ENCODE results near the gene GSN.

The GSN gene

DNA sequence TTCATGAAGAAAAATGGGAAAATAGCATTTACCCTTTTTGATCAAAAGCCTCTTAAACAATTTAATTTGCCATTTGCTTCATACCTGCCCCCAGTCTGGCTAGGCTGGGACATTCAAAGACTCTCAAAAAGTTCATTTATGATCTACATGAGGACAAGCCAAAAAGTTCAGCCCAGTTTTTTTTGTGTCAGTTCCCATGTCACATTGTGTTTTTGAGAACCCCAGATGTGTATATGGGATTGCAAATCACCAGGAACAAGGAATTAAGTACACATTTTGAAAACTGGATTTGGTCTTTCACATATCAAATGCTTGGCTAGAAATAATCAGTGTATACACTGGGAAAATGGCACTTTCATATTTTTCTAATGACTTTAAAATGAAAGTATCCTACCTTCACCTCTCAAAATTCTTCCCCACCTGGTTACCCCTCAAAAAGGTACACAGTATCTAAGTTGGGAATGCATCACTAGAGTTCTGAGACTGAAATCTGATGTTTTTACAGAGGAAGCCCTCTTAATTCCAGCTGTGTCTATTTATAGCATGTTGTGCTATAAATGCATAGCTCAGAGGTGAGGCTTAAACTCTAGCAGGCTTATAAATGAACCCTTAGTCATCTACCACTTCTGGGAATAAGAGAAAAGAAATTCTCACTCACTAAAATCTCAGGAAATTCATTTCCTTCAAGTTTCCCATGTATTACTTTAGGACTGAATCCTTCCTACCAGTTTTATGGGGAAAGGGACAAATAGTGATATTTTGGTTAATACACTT is 92.8 kb downstream of the GSN start:
- no peak for TF ChIP-seq CTCF (IDR thresholded peaks at IDR 0.05; ENCODE audit: low read depth, low read length)
- no peak overlapping the region for H3K4me3 ChIP-seq (replicated peaks in 1 of 2; ENCODE audit: low read depth in 2 of 2, low read length in 2 of 2)
- DNase-seq (ENCODE audit: low read depth in 2 of 2) = peak; percentile 86 to 89

- H3K4me3 ChIP-seq (replicated peaks in 1 of 2; ENCODE audit: low read depth in 2 of 2, low read length in 2 of 2) = no peak overlapping the region
- no peak for TF ChIP-seq CTCF (IDR thresholded peaks at IDR 0.05; ENCODE audit: low read depth, low read length)
- DNase-seq (ENCODE audit: low read depth in 2 of 2) = peak; percentile 73 to 79
Observed at GRCh38 chr9:121362813-121363621, 95.1 kb downstream of the GSN start.

GRCh38 chr9:121363622-121363961 is 95.6 kb downstream of the GSN start:
- no peak for DNase-seq (ENCODE audit: low read depth in 2 of 2)
- no peak overlapping the region for H3K4me3 ChIP-seq (replicated peaks in 1 of 2; ENCODE audit: low read depth in 2 of 2, low read length in 2 of 2)
- TF ChIP-seq CTCF (IDR thresholded peaks at IDR 0.05; ENCODE audit: low read depth, low read length) = no peak

GRCh38 chr9:121364077-121364476 is 96.1 kb downstream of the GSN start:
- no peak overlapping the region for H3K4me3 ChIP-seq (replicated peaks in 1 of 2; ENCODE audit: low read depth in 2 of 2, low read length in 2 of 2)
- no peak for TF ChIP-seq CTCF (IDR thresholded peaks at IDR 0.05; ENCODE audit: low read depth, low read length)
- DNase-seq (ENCODE audit: low read depth in 2 of 2) = no peak

DNA sequence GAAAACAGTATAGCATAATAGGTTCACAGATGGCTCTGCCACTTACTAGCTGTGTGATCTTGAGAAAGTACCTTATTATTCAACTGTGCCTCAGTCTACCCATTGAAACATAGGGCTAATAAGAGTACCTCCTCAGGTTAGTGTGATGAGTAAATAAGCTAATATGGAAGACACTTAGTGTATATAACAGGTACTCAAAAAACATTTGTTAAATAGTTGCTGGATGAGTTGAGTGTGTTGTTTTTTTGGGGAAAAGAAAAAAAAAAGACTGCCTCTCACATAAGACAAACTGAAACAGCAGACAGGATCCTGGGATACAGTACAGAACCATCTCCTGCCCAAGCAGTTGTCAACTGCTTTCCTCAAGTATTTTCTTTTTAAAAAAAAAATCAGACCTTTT is 96.9 kb downstream of the GSN start:
- no peak for TF ChIP-seq CTCF (IDR thresholded peaks at IDR 0.05; ENCODE audit: low read depth, low read length)
- H3K4me3 ChIP-seq (replicated peaks in 1 of 2; ENCODE audit: low read depth in 2 of 2, low read length in 2 of 2) = no peak overlapping the region
- DNase-seq (ENCODE audit: low read depth in 2 of 2) = no peak

GRCh38 chr9:121365564-121365963 is 97.6 kb downstream of the GSN start:
- TF ChIP-seq CTCF (IDR thresholded peaks at IDR 0.05; ENCODE audit: low read depth, low read length) = no peak
- H3K4me3 ChIP-seq (replicated peaks in 1 of 2; ENCODE audit: low read depth in 2 of 2, low read length in 2 of 2) = no peak overlapping the region

More at GRCh38 chr9:121365564-121365963, 97.6 kb downstream of the GSN start:
- no peak for DNase-seq (ENCODE audit: low read depth in 2 of 2)

Data from cardiac fibroblast (primary cell).